EH (cell line): ENCODE results near the gene SMC2.

Experiments
- DNase-seq: peaks from one replicate; pipeline ENCODE4 v3.0.0-alpha.2; 2015; ENCODE audit warnings: low read depth

SMC2 gene

DNA sequence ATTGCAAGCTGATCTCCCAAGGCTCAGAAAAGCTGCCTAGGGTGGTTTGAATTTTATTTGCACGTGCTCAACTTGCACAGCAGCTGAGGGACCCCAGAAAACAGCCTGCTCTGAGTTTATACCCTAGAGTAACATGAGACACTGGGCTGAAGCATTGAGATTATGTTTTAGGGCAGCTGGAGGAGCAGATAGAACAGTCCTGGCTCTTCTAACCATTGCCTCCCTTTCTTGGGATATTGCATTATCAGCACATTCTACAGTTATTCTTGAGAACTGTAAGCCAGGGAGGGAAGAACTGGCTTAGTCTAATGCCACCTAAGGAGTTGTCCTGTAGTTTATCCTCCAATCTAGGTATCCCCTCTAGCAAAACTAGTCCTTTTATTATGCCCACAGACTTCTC, 10.3 kb downstream of the SMC2 start:
- DNase-seq = no peak

- no peak for DNase-seq
Measured at GRCh38 chr9:104107799-104108198, 13.7 kb downstream of the SMC2 start.

DNA sequence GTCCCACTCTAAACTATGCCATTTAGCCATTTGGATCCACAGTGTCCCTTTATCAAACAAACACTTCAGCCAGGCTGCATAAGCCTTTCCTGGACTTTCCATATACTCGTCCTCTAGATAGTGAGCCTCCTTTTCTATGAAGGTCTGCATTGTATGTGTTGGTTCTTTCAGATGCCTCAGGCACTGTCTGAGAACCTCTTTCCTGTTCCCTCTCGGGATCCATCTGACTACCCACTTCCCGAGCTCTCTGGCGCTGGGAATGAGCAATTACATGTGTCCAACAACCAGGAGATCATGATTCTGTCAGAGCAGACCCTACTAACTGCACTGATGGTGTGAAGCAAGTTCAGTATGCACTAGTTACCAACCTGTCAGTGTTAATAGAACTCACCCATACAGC, 14.2 kb downstream of the SMC2 start:
- DNase-seq = no peak

DNA sequence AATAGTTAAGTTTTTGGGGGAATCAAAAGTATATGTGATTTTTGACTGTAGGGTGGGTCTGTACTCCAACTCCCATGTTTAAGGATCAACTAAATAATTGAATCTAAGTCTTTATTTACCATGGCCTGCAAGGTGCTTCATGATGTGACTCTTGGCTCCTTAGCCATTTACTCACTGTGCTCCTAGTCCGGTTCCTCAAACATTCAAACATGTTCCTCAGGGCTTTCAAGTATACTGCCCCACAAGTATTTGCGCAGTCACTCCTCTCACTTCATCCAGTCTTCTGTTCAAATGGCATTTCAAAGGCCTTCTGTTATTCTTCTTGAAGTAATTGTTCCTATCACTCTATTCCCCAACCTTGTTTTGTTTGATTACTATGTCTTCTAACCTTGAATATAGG, 16.4 kb downstream of the SMC2 start:
- no peak for DNase-seq

DNA sequence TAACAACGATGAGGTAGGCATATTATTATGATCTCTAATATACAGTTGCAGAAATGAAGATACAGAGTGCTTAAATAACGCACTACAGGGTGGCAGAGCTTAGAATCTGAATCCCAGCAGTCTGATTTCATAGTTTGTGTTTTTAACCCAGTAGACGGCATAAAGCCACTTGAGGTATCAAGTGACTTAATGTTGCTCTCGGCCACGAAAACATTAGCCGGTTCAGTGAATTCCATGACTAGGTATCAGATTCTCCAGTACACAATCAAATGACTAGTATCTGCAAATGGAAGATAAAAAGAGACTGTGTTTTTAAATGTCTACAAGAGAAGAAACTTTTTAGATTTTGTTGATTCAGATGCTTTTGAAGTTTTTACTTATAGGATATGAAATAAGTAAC, 24.8 kb downstream of the SMC2 start:
- DNase-seq = no peak

DNA sequence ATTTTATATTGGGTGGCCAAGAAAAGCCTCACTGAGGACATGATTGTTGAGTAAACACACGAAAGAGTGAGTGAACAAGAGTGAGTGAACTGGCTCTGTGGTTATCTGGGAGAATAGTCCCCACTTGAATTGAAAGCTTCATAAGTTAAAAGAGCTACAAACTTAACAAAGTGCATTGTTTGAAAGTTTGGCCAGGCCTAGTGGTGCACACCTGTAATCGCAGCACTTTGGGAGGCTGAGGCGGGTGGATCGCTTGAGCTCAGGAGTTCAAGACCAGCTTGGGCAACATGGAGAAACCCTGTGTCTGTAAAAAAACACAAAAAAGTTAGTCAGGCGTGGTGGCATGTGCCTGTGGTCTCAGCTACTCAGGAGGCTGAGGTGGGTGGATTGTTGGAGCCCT, 26.9 kb downstream of the SMC2 start:
- no peak for DNase-seq

- DNase-seq = no peak
Measured at GRCh38 chr9:104138243-104138868, 44.2 kb downstream of the SMC2 start.

DNA sequence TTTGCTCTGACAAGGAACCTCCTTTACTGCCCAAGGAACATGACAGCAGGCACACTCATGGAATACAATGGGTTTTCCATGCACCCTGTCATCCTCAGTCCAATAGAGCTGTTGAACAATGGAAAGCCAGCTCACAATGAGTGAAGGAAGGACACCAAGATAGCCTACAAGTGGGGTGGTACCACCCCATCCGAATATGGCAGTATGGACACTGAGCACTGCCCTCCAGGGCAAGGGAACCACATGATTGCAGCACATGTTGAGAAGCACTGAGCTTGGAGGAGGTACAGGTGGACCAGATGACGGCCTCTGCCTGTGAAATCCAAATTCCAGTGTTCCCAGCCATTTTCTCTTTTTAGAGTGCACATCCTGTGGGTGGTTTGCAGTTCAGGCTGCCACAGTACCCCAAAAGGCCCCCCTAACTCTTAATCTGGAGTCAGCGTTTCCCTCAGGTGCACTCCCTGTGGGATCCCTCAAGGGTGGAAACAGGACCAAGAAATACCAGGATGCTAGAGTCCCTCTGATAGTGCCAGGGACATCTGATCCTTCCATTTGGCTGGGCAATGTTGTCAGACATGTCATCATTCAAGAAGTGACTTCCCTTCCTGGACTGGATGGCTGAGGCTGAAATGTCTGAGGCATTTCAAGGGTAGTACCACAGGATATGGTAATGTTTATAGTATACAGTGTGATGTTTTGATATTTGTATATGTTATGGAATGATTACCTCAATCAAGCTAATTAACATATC, 48.9 kb downstream of the SMC2 start:
- DNase-seq = no peak

- no peak for DNase-seq
Measured at GRCh38 chr9:104143550-104143910, 49.4 kb downstream of the SMC2 start.

- DNase-seq = no peak
Measured at GRCh38 chr9:104144336-104144735, 50.2 kb downstream of the SMC2 start.

GRCh38 chr9:104173067-104173466, 79.0 kb downstream of the SMC2 start:
- DNase-seq = no peak

- peak; percentile 2 for DNase-seq
Measured at GRCh38 chr9:104177003-104177611, 83.0 kb downstream of the SMC2 start.

- DNase-seq = no peak
Measured at GRCh38 chr9:104177676-104178075, 83.6 kb downstream of the SMC2 start.
